Measurements from ENCODE around the gene MTX2. TPM values are rescaled to one million over a fixed set of nuclear protein-coding genes. Genes with fewer than 3 reads are reported as not detected.

MTX2 gene
- total RNA-seq, 1 experiment from 2014 or later, result 30.8 TPM

GRCh38 chr2:176321916-176322315 is 52.7 kb downstream of the MTX2 start:
- no peak overlapping the region for H2BK12ac ChIP-seq (ENCODE audit: insufficient read length, low read depth, low read length)
- no peaks in the 10 kb centered on the region for H3K27me3 Mint-ChIP-seq (ENCODE audit: low read depth)
- H3K27me3 ChIP-seq (ENCODE audit: insufficient read depth, low read length), result no peaks in the 10 kb centered on the region
- no peak overlapping the region for H2AFZ ChIP-seq (ENCODE audit: low read length)
- no peak overlapping the region for H3K9ac ChIP-seq (ENCODE audit: extremely low read depth, insufficient read length, low read length)
- H2AK5ac ChIP-seq (ENCODE audit: insufficient read length, low read length), result no peak overlapping the region
- no peak overlapping the region for H3K4ac ChIP-seq (ENCODE audit: low read depth, low read length)
- no peak overlapping the region for H2BK120ac ChIP-seq (ENCODE audit: low read depth, low read length, poor library complexity, severe bottlenecking)
- H4K20me1 ChIP-seq (ENCODE audit: control insufficient read depth, insufficient read depth, insufficient read length), result no peaks in the 10 kb centered on the region
- WGBS (ENCODE audit: extremely low coverage, insufficient read length, low lambda C conversion rate), result no CpG with 5 or more reads among the region's 1 CpG
- H3K79me2 ChIP-seq (ENCODE audit: insufficient read depth, low read length), result no peaks in the 10 kb centered on the region
- no peak overlapping the region for H3K23ac ChIP-seq (ENCODE audit: insufficient read length, low read depth, low read length)
- no peak overlapping the region for H3K18ac ChIP-seq (ENCODE audit: insufficient read length, low read depth, low read length)
- no peak for DNase-seq
- no peak overlapping the region for H3K27ac ChIP-seq (ENCODE audit: insufficient read length, low read depth, low read length)
- no peak overlapping the region for H2BK5ac ChIP-seq (ENCODE audit: insufficient read length, low read length)
- H3T11ph ChIP-seq (ENCODE audit: low read length), result no peak overlapping the region
- H3K14ac ChIP-seq (ENCODE audit: insufficient read depth, low read length), result no peak overlapping the region
- H3K36me3 Mint-ChIP-seq (ENCODE audit: insufficient read depth in 1 of 3, low read depth in 3 of 3), result peaks cover 0 to 2% (median 0%) of the 10 kb centered on the region in 3 experiments; a peak in 2 of 7 replicates
- no peak overlapping the region for H3K56ac ChIP-seq (ENCODE audit: insufficient read length, low read depth, low read length)
- no peak overlapping the region for H4K8ac ChIP-seq (replicated peaks; ENCODE audit: insufficient read length, low read depth, low read length)
- no peak for TF ChIP-seq CTCF (conservative IDR thresholded peaks at IDR 0.05)
- no peak overlapping the region for H3K4me2 ChIP-seq (ENCODE audit: insufficient read depth, insufficient read length, low read length)
- no peak overlapping the region for H4K5ac ChIP-seq (ENCODE audit: insufficient read length, low read depth, low read length)
- no peak overlapping the region for H3K27ac Mint-ChIP-seq
- no peaks in the 10 kb centered on the region for H3K23me2 ChIP-seq (ENCODE audit: insufficient read length, low read depth, low read length, poor library complexity, severe bottlenecking)
- H3K79me1 ChIP-seq (ENCODE audit: insufficient read depth, low read depth, low read length, poor library complexity, severe bottlenecking), result no peaks in the 10 kb centered on the region
- H3K4me1 ChIP-seq (ENCODE audit: insufficient read depth, low read length), result no peaks in the 10 kb centered on the region; the same call in 1 of the 2 replicates
- no peaks in the 10 kb centered on the region for H3K9me3 Mint-ChIP-seq
- H4K91ac ChIP-seq (ENCODE audit: insufficient read length, low read depth, low read length), result no peak overlapping the region
- H2BK20ac ChIP-seq (ENCODE audit: low read depth, low read length, poor library complexity, severe bottlenecking), result no peak overlapping the region
- H3K4me3 Mint-ChIP-seq, result no peak overlapping the region
- H2BK15ac ChIP-seq (ENCODE audit: low read depth, low read length), result no peak overlapping the region
- no peaks in the 10 kb centered on the region for H3K9me3 ChIP-seq (ENCODE audit: control insufficient read depth, low read depth, low read length)
- peaks cover 24 to 30% of the 10 kb centered on the region in 2 experiments for H3K4me1 Mint-ChIP-seq
